ENCODE data around the gene FAM78A. TPM values are rescaled to one million over a fixed set of nuclear protein-coding genes. Genes with fewer than 3 reads are reported as not detected.

Gene FAM78A
- polyA plus RNA-seq, 3 donors, result 6.4 to 40.6 (median 7.2) TPM

- no peaks in the 10 kb centered on the region for H3K36me3 ChIP-seq (replicated peaks in 1 of 2; ENCODE audit: control insufficient read depth in 1 of 2, insufficient read depth in 2 of 2, low read length in 2 of 2)
- peaks cover 32 to 38% of the 10 kb centered on the region in 2 donors for H3K4me1 ChIP-seq (ENCODE audit: control insufficient read depth in 1 of 2, insufficient read depth in 2 of 2, low read length in 2 of 2)
- H3K4me3 ChIP-seq (replicated peaks in 1 of 3; ENCODE audit: low read depth in 2 of 3, low read length in 3 of 3), result no peak overlapping the region
- intact Hi-C loops (cut with micrococcal nuclease), result no loop called here
- no peak for TF ChIP-seq CTCF (IDR thresholded peaks at IDR 0.05)
- Mint-ChIP-seq H3K27ac (no peak overlapping the region), H3K4me1 (peaks cover 37% of the 10 kb centered on the region), H3K4me3 (peak overlapping the region in 1 of 2 donors; percentile 88), H3K9me3 (peaks cover 0 to 10% (median 2%) of the 10 kb centered on the region in 7 donors), H3K27me3 (ENCODE audit: low read depth in 3 of 3) (peaks cover 37 to 41% (median 39%) of the 10 kb centered on the region in 3 donors), H3K36me3 (peaks cover 0 to 9% of the 10 kb centered on the region in 2 donors)
- 3% methylated on average over 56 of the region's 61 CpGs for WGBS (ENCODE audit: insufficient coverage)
- H3K9me3 ChIP-seq (replicated peaks in 1 of 2; ENCODE audit: control insufficient read depth in 1 of 2, insufficient read depth in 1 of 2, low read length in 2 of 2), result peaks cover 0 to 7% of the 10 kb centered on the region in 2 donors
- peak overlapping the region; percentile 43 for H3K4me2 ChIP-seq (replicated peaks; ENCODE audit: extremely low read depth, low read length, poor library complexity, severe bottlenecking)
- no peak for DNase-seq
- no peaks in the 10 kb centered on the region for H3K79me2 ChIP-seq (ENCODE audit: insufficient read depth, low read length)
- H3K27ac ChIP-seq (ENCODE audit: low read depth in 1 of 2, low read length in 2 of 2), result no peak overlapping the region
- no peak overlapping the region for H3K9ac ChIP-seq (ENCODE audit: insufficient read depth, low read length, poor library complexity, severe bottlenecking)
- H2AFZ ChIP-seq (ENCODE audit: insufficient read depth, low read depth, low read length, poor library complexity, severe bottlenecking), result no peak overlapping the region
- H3K27me3 ChIP-seq (ENCODE audit: control insufficient read depth in 2 of 2, insufficient read depth in 2 of 2, low read length in 2 of 2), result peaks cover 7 to 35% of the 10 kb centered on the region in 2 donors
- H4K20me1 ChIP-seq (ENCODE audit: insufficient read depth, low read length), result no peaks in the 10 kb centered on the region
Observed at GRCh38 chr9:131282688-131283422, 6.5 kb upstream of the FAM78A start.

- Mint-ChIP-seq H3K4me3 (peak overlapping the region; percentile 2 to 88), H3K9me3 (peaks cover 0 to 10% (median 2%) of the 10 kb centered on the region in 7 donors), H3K27me3 (ENCODE audit: low read depth in 3 of 3) (peaks cover 37 to 41% (median 39%) of the 10 kb centered on the region in 3 donors), H3K36me3 (peaks cover 0 to 9% of the 10 kb centered on the region in 2 donors), H3K27ac (no peak overlapping the region), H3K4me1 (peaks cover 37% of the 10 kb centered on the region)
- peaks cover 32 to 38% of the 10 kb centered on the region in 2 donors for H3K4me1 ChIP-seq (ENCODE audit: control insufficient read depth in 1 of 2, insufficient read depth in 2 of 2, low read length in 2 of 2)
- WGBS (ENCODE audit: insufficient coverage), result 94% methylated on average over 3 of the region's 4 CpGs
- intact Hi-C loops (cut with micrococcal nuclease), result no loop called here
- no peak for DNase-seq
- H3K4me2 ChIP-seq (replicated peaks; ENCODE audit: extremely low read depth, low read length, poor library complexity, severe bottlenecking), result no peak overlapping the region
- TF ChIP-seq CTCF (IDR thresholded peaks at IDR 0.05), result no peak
- no peaks in the 10 kb centered on the region for H4K20me1 ChIP-seq (ENCODE audit: insufficient read depth, low read length)
- no peak overlapping the region for H3K4me3 ChIP-seq (replicated peaks in 1 of 3; ENCODE audit: low read depth in 2 of 3, low read length in 3 of 3)
- H3K27me3 ChIP-seq (ENCODE audit: control insufficient read depth in 2 of 2, insufficient read depth in 2 of 2, low read length in 2 of 2), result peaks cover 7 to 35% of the 10 kb centered on the region in 2 donors
- no peak overlapping the region for H3K9ac ChIP-seq (ENCODE audit: insufficient read depth, low read length, poor library complexity, severe bottlenecking)
- H2AFZ ChIP-seq (ENCODE audit: insufficient read depth, low read depth, low read length, poor library complexity, severe bottlenecking), result no peak overlapping the region
- peaks cover 0 to 7% of the 10 kb centered on the region in 2 donors for H3K9me3 ChIP-seq (replicated peaks in 1 of 2; ENCODE audit: control insufficient read depth in 1 of 2, insufficient read depth in 1 of 2, low read length in 2 of 2)
- peaks cover 4% of the 10 kb centered on the region for H3K79me2 ChIP-seq (ENCODE audit: insufficient read depth, low read length)
- H3K36me3 ChIP-seq (replicated peaks in 1 of 2; ENCODE audit: control insufficient read depth in 1 of 2, insufficient read depth in 2 of 2, low read length in 2 of 2), result no peaks in the 10 kb centered on the region
- H3K27ac ChIP-seq (ENCODE audit: low read depth in 1 of 2, low read length in 2 of 2), result no peak overlapping the region
Observed at GRCh38 chr9:131282175-131282574, 5.9 kb upstream of the FAM78A start.
